ENCODE data around the gene SLC40A1.

DNA sequence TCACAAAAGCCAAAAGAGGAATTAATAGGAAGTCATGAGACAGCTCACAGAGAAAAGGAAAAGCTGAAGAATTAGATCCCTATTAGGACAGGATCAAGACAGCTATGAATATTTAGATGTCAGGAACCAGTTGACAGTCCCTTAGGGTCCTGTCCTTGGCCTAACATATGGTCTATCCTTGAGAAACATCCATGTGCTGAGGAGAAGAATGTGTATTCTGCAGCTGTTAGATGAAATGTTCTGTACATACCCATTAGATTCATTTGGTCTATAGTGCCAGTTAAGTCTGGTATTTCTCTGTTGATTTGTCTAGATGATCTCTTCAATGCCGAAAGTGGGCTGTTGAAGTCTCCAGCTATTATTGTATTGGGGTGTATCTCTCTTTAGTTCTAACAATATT, 37.6 kb upstream of the SLC40A1 start:
- TF ChIP-seq, protein P1, sequence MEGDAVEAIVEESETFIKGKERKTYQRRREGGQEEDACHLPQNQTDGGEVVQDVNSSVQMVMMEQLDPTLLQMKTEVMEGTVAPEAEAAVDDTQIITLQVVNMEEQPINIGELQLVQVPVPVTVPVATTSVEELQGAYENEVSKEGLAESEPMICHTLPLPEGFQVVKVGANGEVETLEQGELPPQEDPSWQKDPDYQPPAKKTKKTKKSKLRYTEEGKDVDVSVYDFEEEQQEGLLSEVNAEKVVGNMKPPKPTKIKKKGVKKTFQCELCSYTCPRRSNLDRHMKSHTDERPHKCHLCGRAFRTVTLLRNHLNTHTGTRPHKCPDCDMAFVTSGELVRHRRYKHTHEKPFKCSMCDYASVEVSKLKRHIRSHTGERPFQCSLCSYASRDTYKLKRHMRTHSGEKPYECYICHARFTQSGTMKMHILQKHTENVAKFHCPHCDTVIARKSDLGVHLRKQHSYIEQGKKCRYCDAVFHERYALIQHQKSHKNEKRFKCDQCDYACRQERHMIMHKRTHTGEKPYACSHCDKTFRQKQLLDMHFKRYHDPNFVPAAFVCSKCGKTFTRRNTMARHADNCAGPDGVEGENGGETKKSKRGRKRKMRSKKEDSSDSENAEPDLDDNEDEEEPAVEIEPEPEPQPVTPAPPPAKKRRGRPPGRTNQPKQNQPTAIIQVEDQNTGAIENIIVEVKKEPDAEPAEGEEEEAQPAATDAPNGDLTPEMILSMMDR (IDR thresholded peaks at IDR 0.05) = no peak
- TF ChIP-seq POLR2A (IDR thresholded peaks at IDR 0.05) = no peak

Measured in thyroid gland (tissue), 4 donors.